Measurements from ENCODE around the gene ZFPM1. TPM values are rescaled to one million over a fixed set of nuclear protein-coding genes. Genes with fewer than 3 reads are reported as not detected.
"Not testable (repeated sequence)": the region's sequence is repeated elsewhere in the genome, so short reads cannot be mapped to it uniquely, and the experiment has no call there.

ZFPM1 gene
- polyA plus RNA-seq, 1 donor = 1.8 TPM

DNA sequence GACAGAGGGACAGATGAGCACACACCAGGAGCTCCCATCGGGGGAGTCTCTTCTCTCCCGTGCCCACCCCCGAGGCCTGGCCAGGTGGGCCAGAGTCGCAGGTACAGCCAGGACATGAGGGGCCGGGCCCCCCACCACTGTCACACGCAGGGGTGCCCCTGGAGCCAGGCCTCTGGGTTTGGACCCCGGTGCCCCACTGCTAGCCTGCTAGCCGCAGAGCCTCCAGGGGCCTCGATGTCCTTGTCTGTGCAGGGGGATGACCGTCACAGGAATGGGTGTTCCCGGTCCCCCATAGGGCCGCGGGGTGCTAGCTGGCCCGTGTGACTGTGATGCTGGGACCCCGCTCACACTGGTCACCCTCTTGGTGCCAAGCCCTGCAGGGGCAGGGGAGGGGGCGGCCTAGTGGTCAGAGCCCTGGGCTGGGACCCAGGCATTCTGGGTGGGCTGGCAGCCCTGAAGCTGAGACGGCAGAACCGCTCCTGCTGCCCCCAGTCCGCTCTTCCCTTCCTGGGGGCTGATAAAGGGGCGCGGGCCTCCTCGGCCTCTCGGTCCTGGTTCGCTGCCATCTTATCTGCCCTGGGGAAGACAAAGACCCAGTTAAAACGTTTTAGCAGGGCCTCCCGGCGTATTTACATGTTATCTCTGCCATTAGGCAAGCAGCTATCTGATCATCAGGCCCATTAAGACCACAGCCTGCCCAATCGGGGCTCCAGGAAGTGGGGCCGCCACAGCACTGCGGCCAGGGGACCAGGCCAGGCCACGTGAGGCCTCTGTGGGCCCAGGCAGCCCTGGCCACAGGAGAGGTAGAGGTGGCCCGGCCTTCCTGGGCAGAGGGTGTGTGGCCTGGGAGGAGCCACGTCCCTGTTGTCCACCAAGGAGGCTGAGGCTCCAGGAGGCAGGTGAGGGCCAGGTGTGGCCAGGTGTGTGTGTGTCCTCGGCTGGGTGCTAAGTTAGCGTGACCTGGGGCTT, 59.9 kb downstream of the ZFPM1 start:
- DNase-seq (ENCODE audit: low read depth) = no peak

DNA sequence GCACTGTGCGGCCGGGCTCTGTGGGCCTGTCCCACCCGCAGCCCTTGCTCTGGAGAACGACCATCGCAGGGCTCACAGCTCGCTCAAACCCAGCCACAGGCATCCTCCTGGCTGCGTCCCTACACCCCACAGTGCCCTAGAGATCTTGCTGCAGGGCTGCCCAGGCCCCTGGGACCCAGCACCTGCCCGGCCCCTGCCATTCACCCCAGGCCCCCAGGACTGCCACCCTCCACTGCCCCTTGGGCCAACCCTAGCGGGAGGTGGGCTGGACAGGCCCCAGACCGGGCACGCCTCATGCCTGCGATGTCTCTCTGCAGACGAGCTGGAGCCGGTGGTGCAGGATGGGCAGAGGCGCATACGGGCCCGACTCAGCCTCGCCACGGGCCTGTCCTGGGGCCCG, 61.0 kb downstream of the ZFPM1 start:
- DNase-seq (ENCODE audit: low read depth) = no peak

DNA sequence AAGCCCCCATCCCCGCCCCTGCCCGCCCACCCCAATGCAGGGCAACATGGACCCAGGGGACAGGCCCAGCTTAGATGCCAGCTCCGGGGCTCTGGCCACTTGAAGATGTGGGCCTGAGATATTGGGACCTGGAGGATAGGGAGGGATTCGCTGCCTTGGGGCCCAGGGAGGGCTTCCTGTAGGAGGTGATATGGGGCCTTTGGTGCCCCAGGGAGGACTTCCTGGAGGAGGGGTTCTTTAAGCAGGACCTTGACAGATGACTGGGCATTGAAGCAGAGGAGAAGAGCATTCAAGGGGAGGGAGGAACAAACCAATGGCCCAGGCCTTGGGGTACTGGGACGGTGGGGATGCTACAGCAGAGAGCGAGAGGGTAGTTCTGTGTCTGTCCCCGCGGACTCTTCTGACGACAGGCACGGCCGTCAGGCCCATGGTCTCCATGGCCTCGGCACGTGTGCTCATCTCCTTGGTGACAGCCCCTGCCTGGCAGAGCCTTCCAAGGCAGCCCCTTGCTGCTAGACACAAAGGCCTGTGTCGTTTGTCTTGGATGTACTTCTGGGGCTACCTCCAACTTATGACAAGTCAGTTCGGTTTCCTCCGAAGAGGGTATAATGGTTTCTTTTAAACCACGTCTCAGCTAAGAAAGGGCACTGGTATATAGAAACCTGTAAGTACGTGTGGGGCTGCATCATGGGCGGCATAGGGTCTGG, 61.6 kb downstream of the ZFPM1 start:
- DNase-seq (ENCODE audit: low read depth) = no peak

DNA sequence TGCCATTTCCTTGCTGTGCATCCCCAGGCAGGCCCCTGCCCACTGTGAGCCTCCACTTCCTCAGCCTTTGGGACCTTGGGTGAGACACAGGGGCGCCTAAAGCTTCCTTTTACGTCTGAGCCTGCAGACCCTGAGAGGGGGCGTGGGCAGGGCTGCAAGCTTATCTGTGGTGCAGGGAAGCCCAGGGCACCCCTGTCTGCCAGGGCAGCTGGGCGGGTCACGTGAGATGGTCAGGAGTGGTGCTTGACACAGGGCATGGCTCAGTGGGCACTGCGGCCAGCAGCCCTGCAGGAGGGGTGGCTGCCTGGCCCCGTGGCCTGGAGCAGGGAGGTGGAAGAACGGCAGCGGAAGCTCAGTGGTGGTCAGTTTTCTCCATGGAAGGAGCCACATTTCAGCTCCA, 62.3 kb downstream of the ZFPM1 start:
- no peak for DNase-seq (ENCODE audit: low read depth)

DNA sequence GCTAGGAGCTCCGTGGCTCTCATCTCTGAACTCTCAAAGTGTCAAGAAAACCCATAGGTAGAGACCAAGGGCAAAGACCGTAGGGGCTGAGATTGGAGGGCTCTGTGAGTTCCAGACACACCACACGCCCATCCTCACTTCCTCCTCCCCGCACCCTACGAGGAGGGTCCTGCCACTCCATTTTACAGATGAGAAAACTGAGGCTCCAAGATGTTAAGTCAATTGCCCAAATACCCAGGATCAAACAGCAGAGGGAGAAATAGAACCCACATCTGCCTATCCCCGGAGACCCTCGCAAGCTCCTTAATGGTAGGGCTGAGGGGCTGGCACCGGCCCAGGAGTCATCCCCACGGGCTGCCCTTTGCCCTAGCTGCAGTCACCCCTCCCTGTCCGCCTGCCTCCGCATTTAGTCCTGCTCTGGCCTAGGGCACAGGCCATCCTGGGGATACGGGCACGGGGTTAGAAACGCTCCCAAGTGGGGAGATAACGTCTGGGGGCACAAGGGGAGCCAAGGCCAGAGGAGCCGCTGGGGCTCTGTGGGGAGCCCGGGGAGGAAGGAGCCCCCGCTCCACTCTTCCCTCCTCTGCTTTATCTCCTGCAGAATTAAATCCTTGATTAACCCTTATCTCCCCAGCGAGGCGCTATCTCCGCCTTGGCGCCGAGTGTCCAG, 63.0 kb downstream of the ZFPM1 start:
- DNase-seq (ENCODE audit: low read depth) = no peak

DNA sequence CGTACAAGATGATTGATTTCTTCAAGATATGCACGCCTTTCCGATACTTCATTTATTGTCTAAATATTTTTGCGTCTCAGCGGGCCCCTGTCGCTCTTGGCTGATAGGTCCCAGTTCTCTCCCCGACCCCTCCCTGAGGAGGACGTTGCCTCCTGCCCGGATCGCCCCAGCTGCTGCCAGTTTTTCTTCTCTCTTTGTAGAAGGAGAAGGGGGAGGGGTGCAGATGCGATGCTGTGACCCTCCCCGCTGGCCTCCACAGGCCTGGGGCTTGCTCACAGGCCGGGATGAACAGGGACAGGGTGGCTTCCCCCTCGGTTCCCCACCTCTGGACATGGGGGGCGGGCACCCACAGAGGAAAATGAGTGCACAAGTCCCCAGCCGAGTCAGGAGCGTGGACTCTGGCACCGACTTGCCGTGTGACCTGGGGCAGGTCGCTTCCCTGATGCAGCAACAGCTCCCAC, 63.6 kb downstream of the ZFPM1 start:
- DNase-seq (ENCODE audit: low read depth) = no peak

DNA sequence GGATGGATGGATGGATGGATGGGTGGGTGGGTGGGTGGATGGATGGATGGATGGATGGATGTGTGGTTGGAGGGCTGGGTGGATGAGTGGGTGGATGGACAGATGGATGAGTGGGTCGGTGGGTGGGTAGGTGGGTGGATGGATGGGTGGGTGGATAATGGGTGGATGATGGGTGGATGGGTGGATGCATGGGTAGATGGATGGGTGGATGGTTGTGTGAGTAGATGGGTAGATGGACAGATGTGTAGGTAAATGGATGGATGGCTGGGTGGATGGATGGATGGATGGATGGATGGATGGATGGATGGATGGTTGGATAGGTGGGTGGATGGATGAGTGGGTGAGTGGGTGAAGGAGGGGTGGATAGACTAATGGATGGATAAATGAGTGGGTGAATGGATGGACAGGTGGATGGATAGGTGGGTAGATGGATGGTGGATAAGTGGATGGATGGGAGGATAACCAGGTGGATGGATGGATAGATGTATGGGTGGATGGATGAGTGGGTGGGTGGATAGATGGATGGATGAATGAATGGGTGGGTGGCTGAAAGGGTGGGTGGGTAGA, 64.2 kb downstream of the ZFPM1 start:
- not testable (repeated sequence) for DNase-seq (ENCODE audit: low read depth)

DNA sequence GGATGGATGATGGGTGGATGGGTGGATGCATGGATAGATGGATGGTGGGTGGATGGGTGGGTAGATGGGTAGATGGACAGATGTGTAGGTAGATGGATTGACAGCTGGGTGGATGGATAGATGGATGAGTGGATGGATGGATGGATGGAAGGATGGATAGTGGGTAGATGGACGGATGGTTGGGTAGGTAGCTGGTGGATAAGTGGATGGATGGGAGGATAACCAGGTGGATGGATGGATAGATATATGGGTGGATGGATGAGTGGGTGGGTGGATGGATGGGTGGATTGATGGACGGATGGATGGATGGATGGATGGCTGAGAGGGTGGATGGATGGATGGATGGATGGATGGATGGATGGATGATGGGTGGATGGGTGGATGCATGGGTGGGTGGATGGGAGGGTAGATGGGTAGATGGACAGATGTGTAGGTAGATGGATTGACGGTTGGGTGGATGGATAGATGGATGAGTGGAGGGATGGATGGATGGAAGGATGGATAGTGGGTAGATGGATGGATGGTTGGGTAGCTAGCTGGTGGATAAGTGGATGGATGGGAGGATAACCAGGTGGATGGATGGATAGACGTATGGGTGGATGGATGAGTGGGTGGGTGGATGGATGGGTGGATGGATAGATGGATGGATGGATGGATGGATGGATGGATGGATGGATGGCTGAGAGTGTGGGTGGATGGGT, 65.5 kb downstream of the ZFPM1 start:
- DNase-seq (ENCODE audit: low read depth) = not testable (repeated sequence)

DNA sequence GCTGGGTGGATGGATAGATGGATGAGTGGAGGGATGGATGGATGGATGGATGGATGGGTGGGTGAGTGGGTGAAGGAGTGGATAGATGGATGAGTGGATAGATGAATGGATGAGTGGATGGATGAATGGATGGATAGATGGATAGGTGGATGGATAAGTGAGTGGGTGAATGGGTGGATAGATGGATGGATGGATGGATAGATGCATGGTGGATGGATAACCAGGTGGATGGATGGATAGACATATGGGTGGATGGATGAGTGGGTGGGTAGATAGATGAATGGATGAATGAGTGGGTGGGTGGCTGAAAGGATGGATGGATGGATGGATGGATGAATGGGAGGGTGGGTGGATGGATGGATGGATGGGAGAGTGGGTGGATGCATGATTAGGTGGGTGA, 66.2 kb downstream of the ZFPM1 start:
- DNase-seq (ENCODE audit: low read depth) = no peak

DNA sequence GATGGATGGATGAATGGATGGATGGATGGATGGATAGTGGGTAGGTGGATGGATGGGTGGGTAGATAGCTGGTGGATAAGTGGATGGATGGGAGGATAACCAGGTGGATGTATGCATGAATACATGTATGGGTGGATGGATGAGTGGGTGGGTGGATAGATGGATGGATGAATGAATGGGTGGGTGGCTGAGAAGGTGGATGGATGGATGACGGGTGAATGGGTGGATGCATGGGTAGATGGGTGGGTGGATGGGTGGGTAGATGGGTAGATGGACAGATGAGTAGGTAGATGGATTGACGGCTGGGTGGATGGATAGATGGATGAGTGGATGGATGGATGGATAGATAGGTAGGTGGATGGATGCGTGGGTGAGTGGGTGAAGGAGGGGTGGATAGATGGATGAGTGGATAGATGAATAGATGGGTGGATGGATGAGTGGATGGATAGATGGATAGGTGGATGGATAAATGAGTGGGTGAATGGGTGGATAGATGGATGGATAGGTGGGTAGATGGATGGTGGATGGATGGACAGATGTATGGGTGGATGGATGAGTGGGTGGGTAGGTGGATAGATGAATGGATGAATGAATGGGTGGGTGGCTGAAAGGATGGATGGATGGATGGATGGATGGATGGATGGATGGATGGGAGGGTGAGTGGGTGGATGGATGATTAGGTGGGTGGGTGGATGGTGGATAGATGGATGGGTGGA, 67.0 kb downstream of the ZFPM1 start:
- no peak for DNase-seq (ENCODE audit: low read depth)

DNA sequence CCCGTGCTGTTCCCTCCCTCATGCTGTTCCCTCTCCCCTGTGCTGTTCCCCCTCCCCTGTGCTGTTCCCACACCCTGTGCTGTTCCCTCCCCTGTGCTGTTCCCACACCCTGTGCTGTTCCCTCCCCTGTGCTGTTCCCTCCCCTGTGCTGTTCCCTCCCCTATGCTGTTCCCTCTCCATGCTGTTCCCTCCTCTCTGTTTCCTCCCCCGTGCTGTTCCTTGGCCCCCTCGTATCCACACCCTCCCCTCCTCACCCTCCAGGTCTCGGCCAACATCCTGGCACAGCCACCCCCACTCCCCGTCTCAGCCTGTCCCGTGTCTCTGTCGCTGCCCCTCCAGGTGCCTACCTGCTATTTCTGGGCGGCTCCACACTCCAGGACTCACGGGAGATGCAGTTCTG, 68.6 kb downstream of the ZFPM1 start:
- DNase-seq (ENCODE audit: low read depth) = no peak

DNA sequence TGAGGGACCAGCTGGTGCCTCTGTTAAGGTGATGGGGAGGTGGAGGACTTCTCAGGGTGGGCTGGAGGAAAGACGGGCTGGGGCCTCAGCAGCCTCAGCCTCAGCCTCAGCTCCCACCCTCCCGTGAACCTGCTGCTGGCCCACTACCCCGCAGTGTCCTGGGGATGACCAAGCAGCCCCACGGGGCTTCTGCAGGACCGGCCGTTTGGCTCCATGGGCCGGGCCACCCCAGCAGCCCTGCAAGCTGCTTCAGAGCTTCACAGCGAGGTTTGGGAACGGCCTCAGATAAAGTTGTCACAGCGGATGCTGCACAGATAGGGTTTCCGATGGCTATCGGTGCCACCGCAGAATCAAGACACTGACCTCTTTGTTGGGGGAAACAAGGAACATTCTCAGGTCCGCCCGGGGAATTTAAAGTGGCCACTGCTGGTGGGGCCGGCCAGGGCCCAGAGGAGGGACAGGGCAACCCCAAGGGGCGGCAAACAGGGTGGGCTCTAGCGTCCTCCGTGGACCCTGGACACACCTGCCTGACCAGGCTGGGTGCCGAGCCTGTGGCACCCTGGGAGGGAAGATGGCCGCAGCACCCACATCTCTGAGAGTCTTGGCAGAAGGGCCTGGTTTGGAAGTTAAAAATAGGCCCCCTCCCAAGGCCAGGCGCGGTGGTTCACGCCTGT, 69.3 kb downstream of the ZFPM1 start:
- DNase-seq (ENCODE audit: low read depth) = no peak

DNA sequence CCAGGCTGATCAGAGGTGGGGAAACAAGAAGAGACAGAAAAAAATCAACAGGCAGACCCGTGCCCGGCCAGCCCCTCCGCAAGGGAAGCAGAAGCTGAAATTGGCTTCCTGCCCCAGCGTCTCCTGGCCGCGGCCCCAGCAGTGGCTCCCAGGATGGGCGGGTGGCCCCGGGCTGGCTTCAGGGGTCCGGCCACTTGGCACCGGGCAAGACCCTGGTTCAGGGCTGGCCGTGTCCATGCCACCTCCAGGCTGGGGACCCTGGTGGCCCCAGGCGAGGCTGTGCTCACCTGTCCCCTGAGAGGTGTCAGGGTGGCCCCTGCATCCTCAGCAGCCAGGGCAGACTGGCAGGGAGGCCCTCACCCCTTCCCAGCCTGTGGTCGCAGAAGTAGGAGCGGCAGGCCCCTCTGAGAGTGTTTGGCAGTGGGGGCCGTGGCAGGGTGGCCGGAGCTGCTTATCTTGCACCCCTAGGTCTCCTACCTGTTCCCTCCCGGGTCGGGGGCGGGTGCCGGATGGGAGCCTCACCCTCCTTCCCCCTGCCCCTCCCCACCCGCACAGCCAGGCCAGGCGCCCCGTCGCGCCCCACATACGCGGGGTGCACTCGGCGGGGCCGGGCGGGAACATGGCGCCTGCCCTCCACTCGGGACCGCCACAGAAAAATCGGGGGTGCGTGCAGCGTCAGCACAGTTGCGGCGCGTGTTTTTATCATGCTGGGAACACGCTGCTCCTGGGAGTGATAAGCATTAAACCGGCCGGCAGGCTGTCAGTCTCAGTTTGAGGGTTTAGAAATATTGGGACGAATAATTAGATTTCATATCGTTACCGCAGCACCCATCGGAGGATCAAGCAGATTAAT, 70.5 kb downstream of the ZFPM1 start:
- DNase-seq (ENCODE audit: low read depth) = no peak

DNA sequence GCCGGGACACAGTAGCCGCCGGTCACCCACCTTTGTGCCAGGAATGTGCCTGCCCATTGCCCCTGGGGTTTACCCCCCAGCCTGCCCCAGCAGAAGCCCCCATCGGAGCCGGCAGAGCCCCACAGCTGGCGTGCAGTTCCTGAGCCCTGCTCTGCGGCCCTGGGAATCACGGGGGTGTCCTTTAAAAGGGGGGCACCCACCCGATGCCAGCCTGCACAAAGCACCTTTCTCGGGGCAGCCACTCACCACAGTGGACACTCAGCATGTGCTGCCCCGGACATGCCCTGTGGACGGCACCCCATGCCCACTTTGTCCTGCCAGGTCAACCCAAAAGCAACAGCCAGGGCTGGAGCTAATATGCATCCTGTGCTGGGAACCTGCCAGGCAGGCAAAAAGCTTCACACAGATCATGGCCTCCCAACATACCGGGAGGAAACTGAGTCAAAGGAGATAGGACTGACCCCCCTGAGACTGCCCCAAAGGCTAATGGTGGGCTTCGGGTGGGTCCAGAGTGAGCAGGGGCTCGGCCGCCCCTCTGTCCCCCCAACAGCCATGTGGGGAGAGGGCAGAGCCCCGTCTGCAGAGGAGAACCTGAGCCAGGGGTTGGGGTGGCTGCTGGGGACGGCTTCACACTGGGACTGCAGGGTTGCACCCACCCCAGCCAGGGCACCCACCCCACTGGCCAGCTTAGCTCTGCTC, 71.3 kb downstream of the ZFPM1 start:
- DNase-seq (ENCODE audit: low read depth) = no peak

DNA sequence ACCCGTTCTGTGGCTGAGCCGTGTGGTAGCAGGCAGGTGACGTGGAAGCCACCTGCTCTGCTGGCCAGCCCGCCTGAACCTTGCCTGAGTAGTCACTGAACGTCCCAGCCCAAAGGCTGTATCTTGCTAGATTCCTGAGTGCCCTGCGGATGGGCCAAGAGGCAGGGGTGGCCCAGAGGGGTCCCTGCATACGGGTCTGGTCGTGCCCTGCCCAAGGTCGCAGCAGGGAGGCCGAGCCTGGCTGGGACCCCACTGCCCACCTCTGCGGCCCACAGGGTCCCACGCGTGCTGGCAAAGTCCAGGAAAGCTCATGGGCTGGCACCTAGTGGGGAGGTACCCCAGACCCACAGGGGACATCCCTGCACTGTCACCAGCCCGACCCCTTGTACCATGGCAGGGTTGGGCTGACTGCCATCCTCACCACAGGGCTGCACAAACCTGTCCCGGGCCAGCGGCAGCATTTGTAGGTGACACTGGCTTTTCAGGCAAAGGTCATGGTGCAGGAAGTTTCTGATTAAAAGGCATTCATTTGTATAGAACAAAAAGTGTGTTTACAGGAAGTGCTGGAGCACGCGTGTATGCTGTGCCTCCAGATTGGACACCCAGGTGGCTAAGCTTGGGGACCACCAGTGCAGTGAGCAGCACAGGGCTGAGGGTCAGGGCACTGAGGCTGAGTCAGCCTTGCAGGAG, 72.0 kb downstream of the ZFPM1 start:
- DNase-seq (ENCODE audit: low read depth) = no peak

DNA sequence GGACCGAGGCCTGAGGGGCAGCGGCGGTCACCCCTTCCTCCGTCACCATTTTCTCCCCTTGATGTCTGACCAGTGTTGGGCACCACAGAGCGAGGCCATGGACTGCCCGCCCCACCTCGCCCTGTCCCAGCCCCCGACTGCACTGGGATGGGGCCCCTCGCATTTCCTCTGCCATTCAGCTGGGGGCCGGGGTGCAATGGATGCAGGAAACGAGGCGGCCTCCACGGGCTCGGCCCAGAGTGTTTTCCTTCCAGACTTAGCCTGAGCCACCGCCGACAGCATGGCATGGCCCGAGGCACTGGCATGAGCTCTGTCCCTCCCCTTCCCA, 72.5 kb downstream of the ZFPM1 start:
- no peak for DNase-seq (ENCODE audit: low read depth)

DNA sequence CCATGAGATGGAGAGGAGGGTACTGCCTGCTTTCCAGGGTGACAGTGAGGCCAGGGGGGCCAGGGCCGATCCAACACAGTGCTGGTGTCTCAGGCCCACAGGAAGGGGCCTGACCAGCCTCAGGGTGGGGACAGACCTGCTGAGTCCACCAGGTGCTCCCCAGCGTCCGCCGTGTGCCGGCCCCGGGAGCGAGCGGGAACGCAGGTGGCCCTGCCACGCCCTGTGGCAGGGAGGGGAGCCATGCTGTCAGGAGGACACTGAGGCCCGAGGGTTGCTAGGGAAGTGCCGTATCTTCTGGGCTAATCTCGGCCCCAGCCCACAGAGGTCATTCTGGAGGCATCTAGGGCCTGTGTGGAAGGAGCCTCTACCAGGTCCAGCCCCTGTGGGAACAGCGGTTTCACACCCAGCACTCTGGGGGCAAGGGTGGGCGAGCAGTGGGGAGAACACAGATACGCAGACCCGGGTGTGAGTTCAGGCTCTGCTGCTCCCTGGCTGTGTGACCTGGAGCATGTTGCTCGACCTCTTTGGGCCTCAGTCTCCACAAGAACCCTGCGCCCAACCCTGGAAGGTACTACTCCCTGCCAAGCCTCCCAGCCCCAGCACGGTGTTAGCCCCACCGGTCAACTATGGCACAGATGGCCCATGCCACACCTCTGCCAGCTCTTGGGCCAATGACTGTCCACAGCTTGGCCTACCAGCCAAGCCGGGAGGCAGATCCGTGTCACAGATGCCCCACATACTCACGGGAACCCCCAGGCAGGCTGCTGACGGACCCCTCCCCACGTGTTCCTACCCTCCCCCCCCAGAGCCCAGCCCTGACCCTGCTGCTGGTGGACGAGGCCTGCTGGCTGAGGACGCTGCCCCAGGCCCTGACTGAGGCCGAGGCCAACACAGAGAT, 73.2 kb downstream of the ZFPM1 start:
- DNase-seq (ENCODE audit: low read depth) = no peak
